GM23338 (cell line): ENCODE results near the gene ANKS1B. TPM values are rescaled to one million over a fixed set of nuclear protein-coding genes. Genes with fewer than 3 reads are reported as not detected.

Source experiments
- ATAC-seq: fragments of 200-7000 bp; cut with Tn5 transposase; 3 replicates; pipeline ENCODE4 v1.9.1; 2020
- DNase-seq: peaks from one replicate; pipeline ENCODE4 v3.0.0-alpha.2; 2015; ENCODE audit warnings: low spot score
- H2AFZ ChIP-seq: fragments of 200-600 bp; sonication (generic); 2 replicates; pipeline ENCODE4 v1.8.0; 2016; ENCODE audit warnings: antibody characterized with exemption, mild to moderate bottlenecking, moderate library complexity
- H3F3A ChIP-seq: fragments of 200-600 bp; sonication (generic); replicated peaks from 2 replicates; pipeline ENCODE4 v1.8.0; 2017; ENCODE audit warnings: antibody characterized with exemption, mixed run types, low read depth
- H3K27ac ChIP-seq: fragments of 200-600 bp; sonication (generic); 2 replicates; pipeline ENCODE4 v1.6.1; 2016; ENCODE audit warnings: low read depth
- H3K27me3 ChIP-seq: fragments of 200-600 bp; sonication (generic); 2 replicates; pipeline ENCODE4 v1.8.0; 2016; ENCODE audit warnings: mild to moderate bottlenecking, mixed run types, moderate library complexity; ENCODE audit not compliant: insufficient read depth
- H3K36me3 ChIP-seq: fragments of 200-600 bp; sonication (generic); 2 replicates; pipeline ENCODE4 v1.8.0; 2016; ENCODE audit warnings: mild to moderate bottlenecking; ENCODE audit not compliant: insufficient read depth
- H3K4me1 ChIP-seq: fragments of 200-600 bp; sonication (generic); 2 replicates; pipeline ENCODE4 v1.8.0; 2016; ENCODE audit warnings: mild to moderate bottlenecking, moderate library complexity; ENCODE audit not compliant: insufficient read depth
- H3K4me2 ChIP-seq: fragments of 200-600 bp; sonication (generic); 2 replicates; pipeline ENCODE4 v1.7.1; 2017; ENCODE audit warnings: mixed run types
- H3K4me3 ChIP-seq: fragments of 200-600 bp; sonication (generic); 2 replicates; pipeline ENCODE4 v1.6.1; 2016; ENCODE audit warnings: mixed run types
- H3K79me2 ChIP-seq: fragments of 200-600 bp; sonication (generic); replicated peaks from 2 replicates; pipeline ENCODE4 v1.8.0; 2017; ENCODE audit warnings: mild to moderate bottlenecking; ENCODE audit not compliant: insufficient read depth
- H3K9me2 ChIP-seq: fragments of 200-600 bp; sonication (generic); 2 replicates; pipeline ENCODE4 v1.8.0; 2017; ENCODE audit not compliant: insufficient read depth
- H4K20me1 ChIP-seq: fragments of 200-600 bp; sonication (generic); replicated peaks from 2 replicates; pipeline ENCODE4 v1.8.0; 2017; ENCODE audit warnings: mild to moderate bottlenecking; ENCODE audit not compliant: insufficient read depth
- H3K27ac Mint-ChIP-seq: 2 replicates; pipeline ENCODE4 v1.8.0; 2020; ENCODE audit warnings: inconsistent platforms, mild to moderate bottlenecking, moderate library complexity, mixed read lengths
- H3K27me3 Mint-ChIP-seq: 3 replicates; pipeline ENCODE4 v1.8.0; 2022; ENCODE audit warnings: low read depth, mild to moderate bottlenecking, moderate library complexity, mixed read lengths, inconsistent platforms; ENCODE audit not compliant: insufficient read depth, poor library complexity
- H3K36me3 Mint-ChIP-seq: 3 replicates; pipeline ENCODE4 v1.8.0; 2021; ENCODE audit warnings: low read depth, mild to moderate bottlenecking, inconsistent platforms, moderate library complexity, mixed read lengths
- H3K4me1 Mint-ChIP-seq: 3 replicates; pipeline ENCODE4 v1.8.0; 2020; ENCODE audit warnings: mild to moderate bottlenecking, inconsistent platforms, mixed read lengths
- H3K4me3 Mint-ChIP-seq: 3 replicates; pipeline ENCODE4 v1.8.0; 2021; ENCODE audit warnings: moderate library complexity, mild to moderate bottlenecking, inconsistent platforms, mixed read lengths
- H3K9me3 Mint-ChIP-seq: 3 replicates; pipeline ENCODE4 v1.8.0; 2020; ENCODE audit warnings: moderate library complexity, mild to moderate bottlenecking, inconsistent platforms, mixed read lengths
- CREB1 ChIP-seq: fragments of 250-450 bp; sonication (Bioruptor Pico); IDR thresholded peaks from 2 replicates; pipeline ENCODE4 v1.5.0; 2020; ENCODE audit warnings: low read depth, mild to moderate bottlenecking, moderate library complexity
- CTCF ChIP-seq, 2 experiments: fragments of 200-600 bp in 1 of 2; sonication (generic) in 1 of 2; conservative IDR thresholded peaks; 2 replicates each; pipeline versions ENCODE4 v1.5.1 to v1.6.1; 2016 to 2017; ENCODE audit warnings: antibody characterized with exemption in 2 of 2, low read depth in 2 of 2, mild to moderate bottlenecking in 2 of 2, moderate library complexity in 1 of 2
- JUNB ChIP-seq: IDR thresholded peaks from one replicate; pipeline ENCODE4 v1.6.1; 2016; ENCODE audit warnings: antibody characterized with exemption; ENCODE audit not compliant: unreplicated experiment
- POLR2AphosphoS5 ChIP-seq: IDR thresholded peaks from 2 replicates; pipeline ENCODE4 v1.6.1; 2016; ENCODE audit warnings: antibody characterized with exemption, low read depth
- STAT1 ChIP-seq: IDR thresholded peaks from one replicate; pipeline ENCODE4 v1.6.1; 2016; ENCODE audit warnings: antibody characterized with exemption; ENCODE audit not compliant: unreplicated experiment
- ZNF114 ChIP-seq: fragments of 250-450 bp; sonication (Bioruptor Pico); IDR thresholded peaks from 2 replicates; pipeline ENCODE4 v1.5.0; 2020; ENCODE audit warnings: mild to moderate bottlenecking, moderate library complexity
- ZNF331 ChIP-seq: fragments of 250-450 bp; sonication (Bioruptor Pico); IDR thresholded peaks from 2 replicates; pipeline ENCODE4 v1.5.0; 2020; ENCODE audit warnings: low read depth, mild to moderate bottlenecking, moderate library complexity
- polyA plus RNA-seq: library from polyadenylated mRNA; unstranded; fragments of >200 nt; fragmentation: Nextera tagmentation; extraction: Ambion mirVana; gene quantifications from 2 replicates; pipeline ENCODE4 v1.2.1, GENCODE V29; 2016
- total RNA-seq: library from RNA; depleted of rRNA; stranded (reverse); fragments of >200 nt; shearing (Covaris generic); gene quantifications from 2 replicates; pipeline ENCODE4 v1.2.3, GENCODE V29; 2014
- TF ChIP-seq, protein P1 (sequence below): IDR thresholded peaks from one replicate; pipeline ENCODE4 v1.6.1; 2018; ENCODE audit warnings: antibody characterized with exemption; ENCODE audit not compliant: unreplicated experiment

ANKS1B gene
- total and polyA plus RNA-seq, 2 experiments from 2014 or later, result 4.3 to 5.8 TPM

DNA sequence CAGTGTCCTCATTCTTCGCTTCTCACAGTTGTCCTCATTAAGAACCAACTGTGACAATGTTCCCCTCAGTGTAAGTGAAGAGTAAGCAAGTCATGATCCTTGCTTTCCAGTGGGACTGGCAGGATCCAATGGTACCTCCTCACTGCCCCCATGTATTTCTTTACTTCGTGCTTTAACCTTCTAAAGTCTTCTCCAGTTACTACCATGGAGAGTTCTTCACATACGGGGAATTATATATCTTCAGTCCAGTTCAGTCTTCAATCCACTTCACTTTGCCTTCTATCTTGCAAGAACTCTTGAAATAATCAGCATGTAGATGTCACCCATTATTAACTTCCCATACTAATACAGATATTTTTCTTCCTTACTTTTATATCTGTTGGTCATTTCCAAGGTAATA is 719.1 kb downstream of the ANKS1B start:
- no peaks in the 10 kb centered on the region for H3K27me3 ChIP-seq
- TF ChIP-seq CREB1 (CRISPR knock-in tag) (no peak), POLR2AphosphoS5 (no peak)
- no peaks in the 10 kb centered on the region for H3K27me3 Mint-ChIP-seq
- no peak for DNase-seq
- no peak overlapping the region for H3K4me3 Mint-ChIP-seq
- H2AFZ ChIP-seq, result no peak overlapping the region
- H3K4me1 ChIP-seq, result peaks cover 15% of the 10 kb centered on the region; the same call in 1 of the 2 replicates
- no peak overlapping the region for H3K27ac Mint-ChIP-seq
- ATAC-seq, result no peak
- no peaks in the 10 kb centered on the region; the same call in 1 of the 2 replicates for H3K9me2 ChIP-seq
- no peaks in the 10 kb centered on the region for H3K79me2 ChIP-seq
- H3K27ac ChIP-seq, result no peak overlapping the region
- peaks cover 15% of the 10 kb centered on the region for H3K4me1 Mint-ChIP-seq
- no peak overlapping the region for H3K4me2 ChIP-seq
- H3F3A ChIP-seq, result no peaks in the 10 kb centered on the region
- no peak overlapping the region for H3K4me3 ChIP-seq
- H3K9me3 Mint-ChIP-seq, result no peaks in the 10 kb centered on the region
- H3K36me3 Mint-ChIP-seq, result peaks cover 5% of the 10 kb centered on the region; the same call in 2 of the 3 replicates
- H3K36me3 ChIP-seq, result no peaks in the 10 kb centered on the region
- no peaks in the 10 kb centered on the region for H4K20me1 ChIP-seq

- Histone ChIP-seq H3K27ac (no peak overlapping the region), H3K4me3 (no peak overlapping the region), H3K4me1 (peaks cover 24% of the 10 kb centered on the region; the same call in 1 of the 2 replicates), H3K36me3 (no peaks in the 10 kb centered on the region), H2AFZ (peak overlapping the region; percentile 3; the same call in 1 of the 2 replicates), H3K4me2 (no peak overlapping the region), H4K20me1 (no peaks in the 10 kb centered on the region), H3K27me3 (no peaks in the 10 kb centered on the region), H3K79me2 (no peaks in the 10 kb centered on the region), H3K9me2 (no peaks in the 10 kb centered on the region; the same call in 1 of the 2 replicates), H3F3A (no peaks in the 10 kb centered on the region)
- peaks cover 5% of the 10 kb centered on the region; the same call in 2 of the 3 replicates for H3K36me3 Mint-ChIP-seq
- no peak for TF ChIP-seq CTCF (conservative IDR thresholded peaks at IDR 0.05; ENCODE audit: low read depth in 2 of 2)
- TF ChIP-seq ZNF114 (CRISPR knock-in tag), result no peak
- ATAC-seq (no peak), DNase-seq (no peak)
- no peak overlapping the region for H3K4me3 Mint-ChIP-seq
- peaks cover 25% of the 10 kb centered on the region for H3K4me1 Mint-ChIP-seq
- H3K27me3 Mint-ChIP-seq, result no peaks in the 10 kb centered on the region
- no peaks in the 10 kb centered on the region for H3K9me3 Mint-ChIP-seq
- H3K27ac Mint-ChIP-seq, result no peak overlapping the region
These were observed 723.5 kb downstream of the ANKS1B start for GRCh38 chr12:99261256-99261655.

- H3K4me2 ChIP-seq, result no peak overlapping the region
- no peaks in the 10 kb centered on the region for H3K79me2 ChIP-seq
- Mint-ChIP-seq H3K27ac (no peak overlapping the region; the same call in 1 of the 2 replicates), H3K27me3 (no peaks in the 10 kb centered on the region), H3K4me1 (peaks cover 25% of the 10 kb centered on the region), H3K9me3 (no peaks in the 10 kb centered on the region), H3K36me3 (peaks cover 5% of the 10 kb centered on the region; the same call in 2 of the 3 replicates), H3K4me3 (no peak overlapping the region)
- no peaks in the 10 kb centered on the region for H3K36me3 ChIP-seq
- H3K4me1 ChIP-seq, result peaks cover 24% of the 10 kb centered on the region; the same call in 1 of the 2 replicates
- no peaks in the 10 kb centered on the region for H3K27me3 ChIP-seq
- ATAC-seq (no peak), DNase-seq (no peak)
- no peak overlapping the region for H3K27ac ChIP-seq
- TF ChIP-seq STAT1 (no peak), ZNF114 (CRISPR knock-in tag) (no peak), JUNB (no peak), ZNF331 (no peak)
- TF ChIP-seq, protein P1, sequence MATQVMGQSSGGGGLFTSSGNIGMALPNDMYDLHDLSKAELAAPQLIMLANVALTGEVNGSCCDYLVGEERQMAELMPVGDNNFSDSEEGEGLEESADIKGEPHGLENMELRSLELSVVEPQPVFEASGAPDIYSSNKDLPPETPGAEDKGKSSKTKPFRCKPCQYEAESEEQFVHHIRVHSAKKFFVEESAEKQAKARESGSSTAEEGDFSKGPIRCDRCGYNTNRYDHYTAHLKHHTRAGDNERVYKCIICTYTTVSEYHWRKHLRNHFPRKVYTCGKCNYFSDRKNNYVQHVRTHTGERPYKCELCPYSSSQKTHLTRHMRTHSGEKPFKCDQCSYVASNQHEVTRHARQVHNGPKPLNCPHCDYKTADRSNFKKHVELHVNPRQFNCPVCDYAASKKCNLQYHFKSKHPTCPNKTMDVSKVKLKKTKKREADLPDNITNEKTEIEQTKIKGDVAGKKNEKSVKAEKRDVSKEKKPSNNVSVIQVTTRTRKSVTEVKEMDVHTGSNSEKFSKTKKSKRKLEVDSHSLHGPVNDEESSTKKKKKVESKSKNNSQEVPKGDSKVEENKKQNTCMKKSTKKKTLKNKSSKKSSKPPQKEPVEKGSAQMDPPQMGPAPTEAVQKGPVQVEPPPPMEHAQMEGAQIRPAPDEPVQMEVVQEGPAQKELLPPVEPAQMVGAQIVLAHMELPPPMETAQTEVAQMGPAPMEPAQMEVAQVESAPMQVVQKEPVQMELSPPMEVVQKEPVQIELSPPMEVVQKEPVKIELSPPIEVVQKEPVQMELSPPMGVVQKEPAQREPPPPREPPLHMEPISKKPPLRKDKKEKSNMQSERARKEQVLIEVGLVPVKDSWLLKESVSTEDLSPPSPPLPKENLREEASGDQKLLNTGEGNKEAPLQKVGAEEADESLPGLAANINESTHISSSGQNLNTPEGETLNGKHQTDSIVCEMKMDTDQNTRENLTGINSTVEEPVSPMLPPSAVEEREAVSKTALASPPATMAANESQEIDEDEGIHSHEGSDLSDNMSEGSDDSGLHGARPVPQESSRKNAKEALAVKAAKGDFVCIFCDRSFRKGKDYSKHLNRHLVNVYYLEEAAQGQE, result no peak
- H3K4me3 ChIP-seq, result no peak overlapping the region
- no peaks in the 10 kb centered on the region for H3F3A ChIP-seq
- no peak overlapping the region for H2AFZ ChIP-seq
- no peaks in the 10 kb centered on the region for H4K20me1 ChIP-seq
- no peaks in the 10 kb centered on the region; the same call in 1 of the 2 replicates for H3K9me2 ChIP-seq
These were observed 724.2 kb downstream of the ANKS1B start for GRCh38 chr12:99260456-99260996.
